Cardiac muscle cell (in vitro differentiated cells and primary cell): ENCODE measurements around the gene ZNF30. TPM values are rescaled to one million over a fixed set of nuclear protein-coding genes. Genes with fewer than 3 reads are reported as not detected.
"Not testable (repeated sequence)": the region's sequence is repeated elsewhere in the genome, so short reads cannot be mapped to it uniquely, and the experiment has no call there.

Experiments
- DNase-seq, 2 donors: peaks; one replicate each; pipeline versions ENCODE4 v3.0.0 to v3.0.0-alpha.2; 2010 to 2017; ENCODE audit warnings: low read depth in 1 of 2, low spot score in 1 of 2
- H3K27ac ChIP-seq: fragments of 200-600 bp; sonication (generic); 2 replicates; pipeline ENCODE4 v1.5.1; 2016
- H3K27me3 ChIP-seq: fragments of 200-600 bp; sonication (generic); 2 replicates; pipeline ENCODE4 v1.6.0; 2016; ENCODE audit warnings: control low read depth
- H3K36me3 ChIP-seq: fragments of 200-600 bp; sonication (generic); 2 replicates; pipeline ENCODE4 v1.5.1; 2016; ENCODE audit warnings: control low read depth
- H3K4me1 ChIP-seq: fragments of 200-600 bp; sonication (generic); 2 replicates; pipeline ENCODE4 v1.8.1; 2017; ENCODE audit warnings: low read depth, mild to moderate bottlenecking, mixed run types
- H3K4me3 ChIP-seq: fragments of 200-600 bp; sonication (generic); 2 replicates; pipeline ENCODE4 v1.5.1; 2016; ENCODE audit warnings: mild to moderate bottlenecking
- H3K9me3 ChIP-seq: fragments of 200-600 bp; sonication (generic); 2 replicates; pipeline ENCODE4 v1.5.1; 2017; ENCODE audit warnings: low read depth, mild to moderate bottlenecking, control low read depth
- CTCF ChIP-seq: IDR thresholded peaks from 2 replicates; pipeline ENCODE4 v1.5.1; 2012; ENCODE audit warnings: low read depth, mild to moderate bottlenecking, low read length
- polyA plus RNA-seq: library from polyadenylated mRNA; unstranded; fragments of >200 nt; fragmentation: Nextera tagmentation; extraction: Ambion mirVana; gene quantifications from 2 replicates; pipeline ENCODE4 v1.2.1, GENCODE V29; 2016
- total RNA-seq: library from RNA; depleted of rRNA; stranded (reverse); fragments of >200 nt; gene quantifications from 2 replicates; pipeline ENCODE4 v1.2.3, GENCODE V29; 2016

ZNF30 gene
- total and polyA plus RNA-seq, 2 experiments from 2014 or later, result 4.1 to 4.7 TPM

DNA sequence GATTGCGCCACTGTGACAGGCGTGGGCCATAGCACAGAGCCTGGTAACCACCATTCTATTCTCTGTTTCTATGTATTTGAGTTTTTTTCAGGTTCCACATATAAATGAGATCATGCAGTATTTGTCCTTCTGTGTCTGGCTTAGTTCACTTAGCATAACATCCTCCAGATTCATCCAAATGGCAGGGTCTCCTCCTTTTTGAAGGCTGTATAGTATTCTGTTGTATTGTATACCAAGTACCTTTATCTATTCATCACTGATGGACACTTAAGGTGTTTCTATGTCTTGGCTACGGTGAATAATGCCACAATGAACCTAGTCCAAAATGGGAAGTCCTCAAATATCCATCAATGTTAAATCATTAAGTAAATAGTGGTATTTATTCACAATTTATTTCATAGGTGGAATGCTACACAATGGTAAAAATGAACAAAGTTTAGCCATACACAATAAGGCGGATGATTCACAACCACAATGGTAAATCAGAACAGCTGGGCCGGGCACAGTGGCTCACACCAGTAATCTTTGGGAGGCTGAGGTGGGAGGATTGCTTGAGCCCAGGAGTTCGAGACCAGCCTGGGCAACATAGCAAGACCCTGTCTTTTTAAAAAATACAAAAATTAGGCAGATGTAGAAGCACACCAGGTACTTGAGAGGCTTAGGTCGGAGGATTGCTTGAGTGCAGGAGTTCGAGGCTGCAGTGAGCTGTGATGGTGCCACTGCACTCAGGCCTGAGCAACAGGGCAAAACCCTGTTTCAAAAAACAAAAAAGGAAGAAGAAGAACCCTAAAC is 65.0 kb downstream of the ZNF30 start:
- no peak for DNase-seq
- no peaks in the 10 kb centered on the region for H3K9me3 ChIP-seq
- H3K27me3 ChIP-seq, result no peaks in the 10 kb centered on the region
- H3K4me1 ChIP-seq, result no peaks in the 10 kb centered on the region
- TF ChIP-seq CTCF, result no peak
- H3K27ac ChIP-seq, result no peak overlapping the region
- H3K4me3 ChIP-seq, result no peak overlapping the region
- no peaks in the 10 kb centered on the region for H3K36me3 ChIP-seq

DNA sequence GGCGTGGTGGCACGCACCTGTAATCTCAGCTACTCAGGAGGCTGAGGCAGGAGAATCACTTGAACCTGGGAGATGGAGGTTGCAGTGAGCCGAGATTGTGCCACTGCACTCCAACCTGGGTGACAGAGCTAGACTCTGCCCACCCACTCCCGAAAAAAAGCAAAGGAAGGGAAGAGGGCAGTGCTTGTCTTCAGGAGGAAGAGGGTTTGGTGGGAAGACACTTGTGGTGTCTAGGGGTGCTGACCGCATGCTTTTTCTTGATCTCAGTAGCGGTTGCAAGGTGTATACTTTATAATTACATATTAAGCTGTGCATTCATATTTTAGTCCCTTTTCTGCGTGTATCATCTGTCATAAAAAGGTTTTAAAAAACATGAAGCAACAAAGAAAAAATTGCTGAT is 65.9 kb downstream of the ZNF30 start:
- DNase-seq, H3K4me1 ChIP-seq, H3K27me3 ChIP-seq, H3K9me3 ChIP-seq, H3K4me3 ChIP-seq, H3K36me3 ChIP-seq, H3K27ac ChIP-seq: not testable (repeated sequence)

DNA sequence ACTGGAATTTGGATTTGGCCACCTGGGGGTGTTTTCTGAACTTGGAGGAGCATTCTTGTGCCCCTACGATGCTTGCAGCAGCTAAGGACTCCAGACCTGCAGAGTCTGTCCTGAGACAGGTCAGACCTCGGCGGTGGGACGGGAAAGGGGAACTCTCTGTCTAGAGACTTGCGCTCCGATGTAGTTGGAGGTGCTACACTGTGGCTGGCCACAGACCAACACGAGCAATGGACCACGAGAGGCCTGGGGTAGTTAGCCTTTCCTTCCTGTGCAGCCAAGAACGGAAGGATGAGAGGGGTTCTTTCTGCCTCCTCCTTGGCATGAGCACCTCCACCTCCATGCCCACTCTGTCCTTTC is 67.6 kb downstream of the ZNF30 start:
- TF ChIP-seq CTCF, result no peak
- no peak overlapping the region for H3K4me3 ChIP-seq
- peaks cover 5% of the 10 kb centered on the region for H3K4me1 ChIP-seq
- H3K27me3 ChIP-seq, result no peaks in the 10 kb centered on the region
- DNase-seq, result no peak
- no peaks in the 10 kb centered on the region for H3K9me3 ChIP-seq
- H3K36me3 ChIP-seq, result no peaks in the 10 kb centered on the region
- H3K27ac ChIP-seq, result no peak overlapping the region

Other genes with a start within 250 kb of the ZNF30 start
- gene SCGB2B2, start 249.7 kb upstream of the ZNF30 start, total RNA-seq, result 0.27 TPM in 1 of 2 replicates, not detected in the other
- gene SCGB2B2, start 249.7 kb upstream of the ZNF30 start, polyA plus RNA-seq, result 0.23 and 0.29 TPM in 2 replicates
- 37.1 and 59.1 TPM in 2 replicates for gene ZNF302, start 249.2 kb upstream of the ZNF30 start, total RNA-seq
- gene ZNF302, start 249.2 kb upstream of the ZNF30 start, polyA plus RNA-seq, result 60.6 and 80.8 TPM in 2 replicates
- gene ZNF181, start 192.7 kb upstream of the ZNF30 start, total RNA-seq, result 28.5 and 33.2 TPM in 2 replicates
- gene ZNF181, start 192.7 kb upstream of the ZNF30 start, polyA plus RNA-seq, result 14.9 and 16.9 TPM in 2 replicates
- gene ZNF599, start 153.7 kb upstream of the ZNF30 start, total RNA-seq, result 18.4 and 22.7 TPM in 2 replicates
- gene ZNF599, start 153.7 kb upstream of the ZNF30 start, polyA plus RNA-seq, result 11.6 and 15.6 TPM in 2 replicates
- gene ZNF792, start 37.3 kb downstream of the ZNF30 start, total RNA-seq, result 8.9 and 14.0 TPM in 2 replicates
- 2.6 and 4.6 TPM in 2 replicates for gene ZNF792, start 37.3 kb downstream of the ZNF30 start, polyA plus RNA-seq
- gene GRAMD1A, start 73.4 kb downstream of the ZNF30 start, total RNA-seq, result 68.8 and 113 TPM in 2 replicates
- 84.6 and 127 TPM in 2 replicates for gene GRAMD1A, start 73.4 kb downstream of the ZNF30 start, polyA plus RNA-seq
- 1.2 and 4.2 TPM in 2 replicates for gene SCN1B, start 103.6 kb downstream of the ZNF30 start, total RNA-seq
- gene SCN1B, start 103.6 kb downstream of the ZNF30 start, polyA plus RNA-seq, result 1.6 and 2.2 TPM in 2 replicates
- 12.9 and 36.2 TPM in 2 replicates for gene HPN, start 114.8 kb downstream of the ZNF30 start, total RNA-seq
- 21.3 and 43.7 TPM in 2 replicates for gene HPN, start 114.8 kb downstream of the ZNF30 start, polyA plus RNA-seq
- gene FXYD3, start 188.9 kb downstream of the ZNF30 start, total RNA-seq, result not detected in 2 replicates
- gene FXYD3, start 188.9 kb downstream of the ZNF30 start, polyA plus RNA-seq, result 0.35 TPM in 1 of 2 replicates, not detected in the other
- gene LGI4, start 208.2 kb downstream of the ZNF30 start, total RNA-seq, result 42.0 and 45.5 TPM in 2 replicates
- 26.7 and 27.5 TPM in 2 replicates for gene LGI4, start 208.2 kb downstream of the ZNF30 start, polyA plus RNA-seq
- 105 and 154 TPM in 2 replicates for gene FXYD1, start 211.9 kb downstream of the ZNF30 start, total RNA-seq
- gene FXYD1, start 211.9 kb downstream of the ZNF30 start, polyA plus RNA-seq, result 268 and 314 TPM in 2 replicates
- 2.6 and 4.5 TPM in 2 replicates for gene FXYD7, start 216.4 kb downstream of the ZNF30 start, total RNA-seq
- 3.5 and 5.0 TPM in 2 replicates for gene FXYD7, start 216.4 kb downstream of the ZNF30 start, polyA plus RNA-seq
- gene FXYD5, start 227.8 kb downstream of the ZNF30 start, total RNA-seq, result 12.2 and 14.5 TPM in 2 replicates
- gene FXYD5, start 227.8 kb downstream of the ZNF30 start, polyA plus RNA-seq, result 11.3 and 19.3 TPM in 2 replicates